NCI-H2107 (cell line): ENCODE measurements around the gene YWHAQ.

Experiments
- DNase-seq: peaks from one replicate; lab custom pipeline; 2025; lab: John Stamatoyannopoulos, UW

YWHAQ gene

GRCh38 chr2:9630736-9631552, at the start of gene YWHAQ:
Gene YWHAQ, minus strand, starts transcription at chr2:9630997. Its CDS starts 545 bp downstream, at chr2:9630452.
- peak; percentile 93 for DNase-seq

- DNase-seq: no peak
Measured at GRCh38 chr2:9680082-9680481, 49.3 kb upstream of the YWHAQ start.

- no peak for DNase-seq
Measured at GRCh38 chr2:9679218-9679617, 48.4 kb upstream of the YWHAQ start.

- DNase-seq: no peak
Measured at GRCh38 chr2:9678544-9678943, 47.7 kb upstream of the YWHAQ start.

- no peak for DNase-seq
Measured at GRCh38 chr2:9675415-9676351, 44.9 kb upstream of the YWHAQ start.

GRCh38 chr2:9674891-9675414, 44.2 kb upstream of the YWHAQ start:
- DNase-seq: no peak

- no peak for DNase-seq
Measured at GRCh38 chr2:9673914-9674481, 43.2 kb upstream of the YWHAQ start.

- peak; percentile 76 for DNase-seq
Measured at GRCh38 chr2:9668687-9669345, 38.0 kb upstream of the YWHAQ start.

GRCh38 chr2:9667826-9668225, 37.0 kb upstream of the YWHAQ start:
- DNase-seq: no peak

- no peak for DNase-seq
Measured at GRCh38 chr2:9666306-9666705, 35.5 kb upstream of the YWHAQ start.

- DNase-seq: no peak
Measured at GRCh38 chr2:9665898-9666297, 35.1 kb upstream of the YWHAQ start.

- no peak for DNase-seq
Measured at GRCh38 chr2:9664365-9664764, 33.6 kb upstream of the YWHAQ start.

- DNase-seq: no peak
Measured at GRCh38 chr2:9663008-9663879, 32.4 kb upstream of the YWHAQ start.

GRCh38 chr2:9661261-9661660, 30.5 kb upstream of the YWHAQ start:
- DNase-seq: no peak

- no peak for DNase-seq
Measured at GRCh38 chr2:9660781-9661180, 30.0 kb upstream of the YWHAQ start.

- no peak for DNase-seq
Measured at GRCh38 chr2:9660154-9660553, 29.4 kb upstream of the YWHAQ start.

- DNase-seq: no peak
Measured at GRCh38 chr2:9658972-9659371, 28.2 kb upstream of the YWHAQ start.

- no peak for DNase-seq
Measured at GRCh38 chr2:9657731-9658130, 26.9 kb upstream of the YWHAQ start.

GRCh38 chr2:9657083-9657482, 26.3 kb upstream of the YWHAQ start:
- DNase-seq: no peak

GRCh38 chr2:9656270-9656766, 25.5 kb upstream of the YWHAQ start:
- DNase-seq: no peak
